RWPE1 (cell line): Measurements from ENCODE around the gene PIANP.
"Not testable (repeated sequence)": the region's sequence is repeated elsewhere in the genome, so short reads cannot be mapped to it uniquely, and the experiment has no call there.

Experiments used
- CTCF ChIA-PET: fragments of 350-600 bp; sonication (Branson Sonifier 250); formaldehyde crosslinking; extraction: SDS; loops from one replicate; lab custom pipeline; 2021; lab: Yijun Ruan, JAX
- POLR2A ChIA-PET: fragments of 400-600 bp; formaldehyde crosslinking; extraction: SDS; loops from one replicate; lab custom pipeline; 2020; ENCODE audit warnings: antibody characterized with exemption; ENCODE audit not compliant: low non-redundant PET; lab: Yijun Ruan, JAX
- DNase-seq: peaks from one replicate; pipeline ENCODE4 v3.0.0; 2012; ENCODE audit warnings: low spot score
- H3K27ac ChIP-seq: fragments of 450-650 bp; 2 replicates; pipeline ENCODE4 v1.5.1; 2017
- CTCF ChIP-seq: fragments of 450-650 bp; conservative IDR thresholded peaks from 2 replicates; pipeline ENCODE4 v1.5.1; 2017; ENCODE audit warnings: low read depth, mild to moderate bottlenecking

The PIANP gene

GRCh38 chr12:6724409-6724797 lies 23.8 kb upstream of the PIANP start:
- DNase-seq, result no peak
- ChIA-PET POLR2A (interaction anchor here (0.6 to 1.4 kb wide), 7 partner anchors 35 to 118 kb away, joined by 3 to 13 read pairs (median 3); partner anchors contain the start of gene ZNF384), CTCF (interaction anchor here (0.9 to 1.2 kb wide), 3 partner anchors 11 to 57 kb away, joined by 3 read pairs; partner anchors contain the start of gene MLF2)
- TF ChIP-seq CTCF, result no peak
- peak overlapping the region; percentile 84 for H3K27ac ChIP-seq

GRCh38 chr12:6723607-6724408 lies 23.2 kb upstream of the PIANP start, which contains the start of gene COPS7A:
TSS of gene COPS7A (plus strand) at chr12:6724046. CDS start at chr12:6724657, 611 bp downstream.
- ChIA-PET POLR2A (interaction anchor here (0.6 to 1.4 kb wide), 10 partner anchors 10 to 167 kb away, joined by 3 to 13 read pairs (median 3); partner anchors contain the start of genes CDCA3, USP5 and ZNF384), CTCF (interaction anchor here (0.9 to 1.2 kb wide), 3 partner anchors 12 to 56 kb away, joined by 3 read pairs; partner anchors contain the start of gene MLF2)
- TF ChIP-seq CTCF, result no peak
- peak within 1 kb of the TSS; percentile 84 for H3K27ac ChIP-seq
- DNase-seq, result peak; percentile 97

- DNase-seq, result no peak
- no peak overlapping the region for H3K27ac ChIP-seq
- no peak for TF ChIP-seq CTCF
- POLR2A ChIA-PET, result no interaction called here
- CTCF ChIA-PET, result no interaction called here
These were observed 22.2 kb upstream of the PIANP start for GRCh38 chr12:6722863-6723262.

GRCh38 chr12:6716874-6717437 lies 16.3 kb upstream of the PIANP start:
- POLR2A ChIA-PET, result interaction anchor here (0.6 kb wide), 1 partner anchor 134 kb away, joined by 3 read pairs; the partner anchor contains the start of gene CDCA3
- CTCF ChIA-PET, result no interaction called here
- no peak for TF ChIP-seq CTCF
- DNase-seq, result no peak
- no peak overlapping the region for H3K27ac ChIP-seq

- DNase-seq, CTCF ChIA-PET, H3K27ac ChIP-seq: not testable (repeated sequence)
- POLR2A ChIA-PET, result interaction anchor here (0.6 kb wide), 1 partner anchor 135 kb away, joined by 3 read pairs; the partner anchor contains the start of gene CDCA3
These were observed 15.6 kb upstream of the PIANP start for GRCh38 chr12:6716031-6716873.

GRCh38 chr12:6708960-6709394 lies 8.4 kb upstream of the PIANP start:
- DNase-seq, result no peak
- H3K27ac ChIP-seq, result no peak overlapping the region
- CTCF ChIA-PET, result no interaction called here
- TF ChIP-seq CTCF, result no peak
- POLR2A ChIA-PET, result no interaction called here

- DNase-seq, POLR2A ChIA-PET, H3K27ac ChIP-seq, CTCF ChIA-PET: not testable (repeated sequence)
These were observed 7.7 kb upstream of the PIANP start for GRCh38 chr12:6708351-6708750.
